HepG2 (cell line): ENCODE data around the gene ETFA. TPM values are rescaled to one million over a fixed set of nuclear protein-coding genes. Genes with fewer than 3 reads are reported as not detected.

Experiments
- ARID2 ChIP-seq: sonication (generic); formaldehyde crosslinking; IDR thresholded peaks from 2 replicates; pipeline ENCODE4 v1.8.1; 2022; ENCODE audit warnings: mild to moderate bottlenecking, missing genetic modification reagents, borderline replicate concordance
- NR2F6 ChIP-seq, 2 experiments: IDR thresholded peaks; 2 replicates each; pipeline ENCODE4 v1.6.1; 2016; ENCODE audit warnings: antibody characterized with exemption in 1 of 2, mild to moderate bottlenecking in 1 of 2
- SALL2 ChIP-seq: sonication (generic); formaldehyde crosslinking; IDR thresholded peaks from 2 replicates; pipeline ENCODE4 v1.8.1; 2023; ENCODE audit warnings: mild to moderate bottlenecking, missing genetic modification reagents, inconsistent platforms
- SAP130 ChIP-seq: IDR thresholded peaks from 2 replicates; pipeline ENCODE4 v1.6.1; 2016; ENCODE audit warnings: low read depth
- ZNF160 ChIP-seq: sonication (generic); formaldehyde crosslinking; IDR thresholded peaks from 2 replicates; pipeline ENCODE4 v1.8.0; 2022; ENCODE audit warnings: mild to moderate bottlenecking, inconsistent platforms, missing genetic modification reagents
- ZNF333 ChIP-seq: sonication (generic); formaldehyde crosslinking; IDR thresholded peaks from 2 replicates; pipeline ENCODE4 v1.4.0; 2020; ENCODE audit warnings: mild to moderate bottlenecking, missing genetic modification reagents, borderline replicate concordance
- ZNF547 ChIP-seq: sonication (generic); formaldehyde crosslinking; IDR thresholded peaks from 2 replicates; pipeline ENCODE4 v1.5.1; 2020; ENCODE audit warnings: mild to moderate bottlenecking, missing genetic modification reagents
- ZNF75D ChIP-seq: sonication (generic); formaldehyde crosslinking; IDR thresholded peaks from 2 replicates; pipeline ENCODE4 v1.8.1; 2023; ENCODE audit warnings: missing genetic modification reagents, mild to moderate bottlenecking, borderline replicate concordance
- ZNF879 ChIP-seq: sonication (generic); formaldehyde crosslinking; IDR thresholded peaks from 2 replicates; pipeline ENCODE4 v1.8.1; 2023; ENCODE audit warnings: missing genetic modification reagents
- ZSCAN31 ChIP-seq: sonication (generic); formaldehyde crosslinking; IDR thresholded peaks from 2 replicates; pipeline ENCODE4 v1.5.0; 2020; ENCODE audit warnings: low read depth, mild to moderate bottlenecking, missing genetic modification reagents
- polyA plus RNA-seq, 8 experiments: library from polyadenylated mRNA; depleted of rRNA in 3 of 8; stranded (reverse) in 7 of 8; unstranded in 1 of 8; fragments of >200 nt; fragmentation: Illumina TruSeq in 4 of 8; extraction: Trizol in 4 of 8; gene quantifications; 2 replicates each; pipeline versions ENCODE4 v1.2.1 to v1.2.3, GENCODE V29; 2011 to 2016; ENCODE audit warnings: low read depth in 4 of 8, missing spikeins in 1 of 8, mixed read lengths in 1 of 8; ENCODE audit not compliant: insufficient read depth in 1 of 8
- total RNA-seq, 5 experiments: library from RNA; depleted of rRNA; stranded (reverse); fragments of >200 nt; fragmentation: Illumina TruSeq; extraction: Trizol; gene quantifications; 2 replicates each; pipeline ENCODE4 v1.2.3, GENCODE V29; 2016; ENCODE audit warnings: low read depth in 1 of 5
- TF ChIP-seq, protein P1 (sequence below): IDR thresholded peaks from 2 replicates; pipeline ENCODE4 v1.6.1; 2012; ENCODE audit warnings: inconsistent platforms
- TF ChIP-seq, protein P2 (sequence below): sonication (generic); formaldehyde crosslinking; IDR thresholded peaks from 2 replicates; pipeline ENCODE4 v1.4.0; 2020; ENCODE audit warnings: missing genetic modification reagents
- TF ChIP-seq, protein P3 (sequence below): sonication (generic); formaldehyde crosslinking; IDR thresholded peaks from 2 replicates; pipeline ENCODE4 v1.4.0; 2020; ENCODE audit warnings: missing genetic modification reagents
- TF ChIP-seq, protein P4 (sequence below): sonication (generic); formaldehyde crosslinking; conservative IDR thresholded peaks from 2 replicates; pipeline ENCODE4 v1.4.0; 2020; ENCODE audit warnings: mild to moderate bottlenecking, missing genetic modification reagents, moderate library complexity

ETFA gene
- total and polyA plus RNA-seq, 2 of the 13 experiments (the other 11 are each of a cell fraction or from before 2014, with no cell fraction given), result 291 to 396 TPM

DNA sequence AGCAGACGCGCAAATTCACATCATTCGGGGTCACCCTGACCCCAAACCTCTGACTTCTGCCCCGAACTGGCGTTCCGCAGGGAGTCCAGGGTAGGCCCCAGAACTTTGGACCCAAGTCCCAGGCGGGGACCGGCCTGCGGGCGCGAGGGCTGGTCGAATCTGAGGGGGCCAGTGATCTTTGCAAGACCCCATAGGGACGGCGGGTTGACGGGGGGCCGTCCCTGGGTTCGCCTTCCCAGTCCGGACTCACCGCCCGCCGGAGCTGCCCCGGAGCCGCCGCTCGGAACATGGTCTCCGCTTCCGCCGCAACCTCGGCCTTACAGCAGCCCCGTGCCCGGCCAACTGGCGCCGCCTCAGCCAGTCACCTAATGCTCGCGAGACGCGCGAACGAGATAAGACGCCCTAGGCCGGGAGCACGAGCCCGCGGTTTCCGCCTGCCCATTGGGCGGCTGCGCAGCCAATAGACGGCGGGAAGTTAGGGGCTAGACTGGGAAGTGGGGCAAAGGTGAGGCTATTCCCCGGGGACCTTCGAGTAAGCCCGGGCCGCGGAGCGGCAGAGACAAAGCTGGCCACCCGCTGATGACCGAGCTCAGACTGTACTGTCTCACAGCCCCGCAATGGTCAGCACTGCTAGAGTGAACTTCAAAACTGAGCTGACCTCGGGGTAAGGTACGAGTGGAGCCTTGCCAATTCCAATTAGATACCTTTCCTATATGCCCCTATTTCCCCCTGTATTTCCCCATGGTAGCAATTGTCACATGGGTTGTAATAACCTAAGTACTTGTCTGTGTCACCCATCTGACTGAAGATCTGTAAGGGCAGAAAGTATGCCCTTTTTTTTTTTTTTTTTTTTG, at the start of gene ETFA (continued):
- TF ChIP-seq ZNF547 (CRISPR knock-in tag) (peak; percentile 80), ZNF333 (CRISPR knock-in tag) (peak; percentile 81; the same call in 1 of the 2 replicates), SALL2 (CRISPR knock-in tag) (peak; percentile 22; the same call in 1 of the 2 replicates), NR2F6 (IDR thresholded peaks at IDR 0.05) (no peak; the same call in none of the 2 replicates), NR2F6 (CRISPR knock-in tag; IDR thresholded peaks at IDR 0.05) (peak; percentile 40), ZNF879 (CRISPR knock-in tag) (no peak), ARID2 (CRISPR knock-in tag) (0 out of 2 replicates have a peak, but pooled peaks have one; percentile 88), ZNF75D (no peak), ZSCAN31 (CRISPR knock-in tag) (peak; percentile 91), SAP130 (peak; percentile 93), ZNF160 (CRISPR knock-in tag) (0 out of 2 replicates have a peak, but pooled peaks have one; percentile 9)
- TF ChIP-seq, protein P1, sequence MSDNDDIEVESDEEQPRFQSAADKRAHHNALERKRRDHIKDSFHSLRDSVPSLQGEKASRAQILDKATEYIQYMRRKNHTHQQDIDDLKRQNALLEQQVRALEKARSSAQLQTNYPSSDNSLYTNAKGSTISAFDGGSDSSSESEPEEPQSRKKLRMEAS, result peak; percentile 92
- TF ChIP-seq, protein P2, sequence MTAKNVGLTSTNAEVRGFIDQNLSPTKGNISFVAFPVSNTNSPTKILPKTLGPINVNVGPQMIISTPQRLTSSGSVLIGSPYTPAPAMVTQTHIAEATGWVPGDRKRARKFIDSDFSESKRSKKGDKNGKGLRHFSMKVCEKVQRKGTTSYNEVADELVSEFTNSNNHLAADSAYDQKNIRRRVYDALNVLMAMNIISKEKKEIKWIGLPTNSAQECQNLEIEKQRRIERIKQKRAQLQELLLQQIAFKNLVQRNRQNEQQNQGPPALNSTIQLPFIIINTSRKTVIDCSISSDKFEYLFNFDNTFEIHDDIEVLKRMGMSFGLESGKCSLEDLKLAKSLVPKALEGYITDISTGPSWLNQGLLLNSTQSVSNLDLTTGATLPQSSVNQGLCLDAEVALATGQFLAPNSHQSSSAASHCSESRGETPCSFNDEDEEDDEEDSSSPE, result peak; percentile 88
- TF ChIP-seq, protein P3, sequence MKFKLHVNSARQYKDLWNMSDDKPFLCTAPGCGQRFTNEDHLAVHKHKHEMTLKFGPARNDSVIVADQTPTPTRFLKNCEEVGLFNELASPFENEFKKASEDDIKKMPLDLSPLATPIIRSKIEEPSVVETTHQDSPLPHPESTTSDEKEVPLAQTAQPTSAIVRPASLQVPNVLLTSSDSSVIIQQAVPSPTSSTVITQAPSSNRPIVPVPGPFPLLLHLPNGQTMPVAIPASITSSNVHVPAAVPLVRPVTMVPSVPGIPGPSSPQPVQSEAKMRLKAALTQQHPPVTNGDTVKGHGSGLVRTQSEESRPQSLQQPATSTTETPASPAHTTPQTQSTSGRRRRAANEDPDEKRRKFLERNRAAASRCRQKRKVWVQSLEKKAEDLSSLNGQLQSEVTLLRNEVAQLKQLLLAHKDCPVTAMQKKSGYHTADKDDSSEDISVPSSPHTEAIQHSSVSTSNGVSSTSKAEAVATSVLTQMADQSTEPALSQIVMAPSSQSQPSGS (CRISPR knock-in tag), result peak; percentile 67
- TF ChIP-seq, protein P4, sequence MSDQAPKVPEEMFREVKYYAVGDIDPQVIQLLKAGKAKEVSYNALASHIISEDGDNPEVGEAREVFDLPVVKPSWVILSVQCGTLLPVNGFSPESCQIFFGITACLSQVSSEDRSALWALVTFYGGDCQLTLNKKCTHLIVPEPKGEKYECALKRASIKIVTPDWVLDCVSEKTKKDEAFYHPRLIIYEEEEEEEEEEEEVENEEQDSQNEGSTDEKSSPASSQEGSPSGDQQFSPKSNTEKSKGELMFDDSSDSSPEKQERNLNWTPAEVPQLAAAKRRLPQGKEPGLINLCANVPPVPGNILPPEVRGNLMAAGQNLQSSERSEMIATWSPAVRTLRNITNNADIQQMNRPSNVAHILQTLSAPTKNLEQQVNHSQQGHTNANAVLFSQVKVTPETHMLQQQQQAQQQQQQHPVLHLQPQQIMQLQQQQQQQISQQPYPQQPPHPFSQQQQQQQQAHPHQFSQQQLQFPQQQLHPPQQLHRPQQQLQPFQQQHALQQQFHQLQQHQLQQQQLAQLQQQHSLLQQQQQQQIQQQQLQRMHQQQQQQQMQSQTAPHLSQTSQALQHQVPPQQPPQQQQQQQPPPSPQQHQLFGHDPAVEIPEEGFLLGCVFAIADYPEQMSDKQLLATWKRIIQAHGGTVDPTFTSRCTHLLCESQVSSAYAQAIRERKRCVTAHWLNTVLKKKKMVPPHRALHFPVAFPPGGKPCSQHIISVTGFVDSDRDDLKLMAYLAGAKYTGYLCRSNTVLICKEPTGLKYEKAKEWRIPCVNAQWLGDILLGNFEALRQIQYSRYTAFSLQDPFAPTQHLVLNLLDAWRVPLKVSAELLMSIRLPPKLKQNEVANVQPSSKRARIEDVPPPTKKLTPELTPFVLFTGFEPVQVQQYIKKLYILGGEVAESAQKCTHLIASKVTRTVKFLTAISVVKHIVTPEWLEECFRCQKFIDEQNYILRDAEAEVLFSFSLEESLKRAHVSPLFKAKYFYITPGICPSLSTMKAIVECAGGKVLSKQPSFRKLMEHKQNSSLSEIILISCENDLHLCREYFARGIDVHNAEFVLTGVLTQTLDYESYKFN (CRISPR knock-in tag), result peak; percentile 77
